Astrocyte (in vitro differentiated cells and primary cell): ENCODE measurements around the gene TTC14. TPM values are rescaled to one million over a fixed set of nuclear protein-coding genes. Genes with fewer than 3 reads are reported as not detected.

Experiments used
- DNase-seq: peaks from one replicate; pipeline ENCODE4 v3.0.0-alpha.2; 2010; ENCODE audit warnings: low read depth
- FAIRE-seq: peaks from 2 replicates; lab custom pipeline; 2011; peaks lifted over from hg19 to GRCh38; lab: Jason Lieb, UNC
- H2AFZ ChIP-seq: 2 replicates; pipeline ENCODE4 v1.6.0; 2012; ENCODE audit warnings: low read depth, low read length, inconsistent platforms
- H3K27ac ChIP-seq: 2 replicates; pipeline ENCODE4 v1.5.1; 2011; ENCODE audit warnings: low read depth, low read length, inconsistent platforms
- H3K27me3 ChIP-seq: 2 replicates; pipeline ENCODE4 v1.6.0; 2011; ENCODE audit warnings: low read length, inconsistent platforms; ENCODE audit not compliant: insufficient read depth
- H3K36me3 ChIP-seq: 2 replicates; pipeline ENCODE4 v1.5.1; 2011; ENCODE audit warnings: low read length, inconsistent platforms; ENCODE audit not compliant: insufficient read depth
- H3K4me1 ChIP-seq: 2 replicates; pipeline ENCODE4 v1.5.1; 2011; ENCODE audit warnings: low read length, inconsistent platforms; ENCODE audit not compliant: insufficient read depth
- H3K4me2 ChIP-seq: 2 replicates; pipeline ENCODE4 v1.6.0; 2012; ENCODE audit warnings: low read length, inconsistent platforms
- H3K4me3 ChIP-seq: 2 replicates; pipeline ENCODE4 v1.5.1; 2011; ENCODE audit warnings: low read depth, mild to moderate bottlenecking, low read length, inconsistent platforms; ENCODE audit not compliant: insufficient read depth
- H3K79me2 ChIP-seq: 2 replicates; pipeline ENCODE4 v1.6.0; 2012; ENCODE audit warnings: mild to moderate bottlenecking, low read length, inconsistent platforms; ENCODE audit not compliant: insufficient read depth
- H3K9ac ChIP-seq: 2 replicates; pipeline ENCODE4 v1.6.0; 2012; ENCODE audit warnings: mild to moderate bottlenecking, low read length, inconsistent platforms
- H3K9me3 ChIP-seq: 2 replicates; pipeline ENCODE4 v1.5.1; 2012; ENCODE audit warnings: low read depth, mild to moderate bottlenecking, low read length, inconsistent platforms; ENCODE audit not compliant: insufficient read depth
- H4K20me1 ChIP-seq: 2 replicates; pipeline ENCODE4 v1.6.0; 2012; ENCODE audit warnings: low read length, inconsistent platforms; ENCODE audit not compliant: insufficient read depth
- H3K27ac Mint-ChIP-seq: one replicate; pipeline ENCODE4 v1.8.0; 2021; ENCODE audit warnings: mild to moderate bottlenecking, mixed read lengths; ENCODE audit not compliant: unreplicated experiment
- H3K27me3 Mint-ChIP-seq: one replicate; pipeline ENCODE4 v1.8.0; 2021; ENCODE audit warnings: low read depth, mixed read lengths; ENCODE audit not compliant: unreplicated experiment
- H3K36me3 Mint-ChIP-seq: one replicate; pipeline ENCODE4 v1.8.0; 2021; ENCODE audit warnings: low read depth, mixed read lengths; ENCODE audit not compliant: unreplicated experiment
- H3K4me1 Mint-ChIP-seq: one replicate; pipeline ENCODE4 v1.8.0; 2021; ENCODE audit warnings: low read depth, mixed read lengths; ENCODE audit not compliant: unreplicated experiment
- H3K4me3 Mint-ChIP-seq: one replicate; pipeline ENCODE4 v1.8.0; 2021; ENCODE audit warnings: mild to moderate bottlenecking, moderate library complexity, mixed read lengths; ENCODE audit not compliant: unreplicated experiment
- H3K9me3 Mint-ChIP-seq: one replicate; pipeline ENCODE4 v1.8.0; 2021; ENCODE audit warnings: mild to moderate bottlenecking, mixed read lengths; ENCODE audit not compliant: unreplicated experiment
- EZH2 ChIP-seq: IDR thresholded peaks from 2 replicates; pipeline ENCODE4 v1.6.1; 2012; ENCODE audit warnings: mild to moderate bottlenecking, low read length, inconsistent platforms; ENCODE audit not compliant: insufficient read depth
- total RNA-seq: library from RNA; stranded (reverse); gene quantifications from 2 replicates; pipeline ENCODE4 v1.2.1, GENCODE V29; 2021
- TF ChIP-seq, protein P1 (sequence below): IDR thresholded peaks from 2 replicates; pipeline ENCODE4 v1.5.1; 2011; ENCODE audit warnings: low read depth, mild to moderate bottlenecking, inconsistent platforms, low read length, moderate library complexity; ENCODE audit not compliant: insufficient read depth

TTC14 gene
- total RNA-seq, 1 donor from 2014 or later = 42.5 TPM

DNA sequence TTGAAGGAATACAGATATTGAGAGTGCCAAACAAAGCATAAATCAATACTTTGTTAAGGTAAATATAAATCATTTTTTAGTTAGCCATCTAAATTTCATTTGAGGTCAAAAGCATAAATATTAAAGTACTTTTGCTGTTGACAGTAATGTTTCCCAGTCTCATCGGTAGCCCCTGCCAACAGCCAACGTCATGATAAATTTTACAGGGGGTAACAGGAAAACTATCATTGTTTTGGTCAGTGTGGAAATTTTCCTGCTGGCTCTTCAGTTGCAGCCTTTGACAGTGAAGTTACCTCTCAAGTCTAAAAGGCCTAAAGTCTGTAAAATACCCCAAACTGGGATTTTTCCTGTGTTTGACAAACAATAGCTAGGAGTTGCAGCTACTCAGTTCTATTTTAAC, 37.3 kb upstream of the TTC14 start:
- no peak for TF ChIP-seq EZH2
- TF ChIP-seq, protein P1, sequence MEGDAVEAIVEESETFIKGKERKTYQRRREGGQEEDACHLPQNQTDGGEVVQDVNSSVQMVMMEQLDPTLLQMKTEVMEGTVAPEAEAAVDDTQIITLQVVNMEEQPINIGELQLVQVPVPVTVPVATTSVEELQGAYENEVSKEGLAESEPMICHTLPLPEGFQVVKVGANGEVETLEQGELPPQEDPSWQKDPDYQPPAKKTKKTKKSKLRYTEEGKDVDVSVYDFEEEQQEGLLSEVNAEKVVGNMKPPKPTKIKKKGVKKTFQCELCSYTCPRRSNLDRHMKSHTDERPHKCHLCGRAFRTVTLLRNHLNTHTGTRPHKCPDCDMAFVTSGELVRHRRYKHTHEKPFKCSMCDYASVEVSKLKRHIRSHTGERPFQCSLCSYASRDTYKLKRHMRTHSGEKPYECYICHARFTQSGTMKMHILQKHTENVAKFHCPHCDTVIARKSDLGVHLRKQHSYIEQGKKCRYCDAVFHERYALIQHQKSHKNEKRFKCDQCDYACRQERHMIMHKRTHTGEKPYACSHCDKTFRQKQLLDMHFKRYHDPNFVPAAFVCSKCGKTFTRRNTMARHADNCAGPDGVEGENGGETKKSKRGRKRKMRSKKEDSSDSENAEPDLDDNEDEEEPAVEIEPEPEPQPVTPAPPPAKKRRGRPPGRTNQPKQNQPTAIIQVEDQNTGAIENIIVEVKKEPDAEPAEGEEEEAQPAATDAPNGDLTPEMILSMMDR = no peak
- H3K4me3 ChIP-seq = no peak overlapping the region
- H4K20me1 ChIP-seq = no peaks in the 10 kb centered on the region
- Mint-ChIP-seq H3K4me3 (no peak overlapping the region), H3K4me1 (no peaks in the 10 kb centered on the region), H3K36me3 (no peaks in the 10 kb centered on the region), H3K9me3 (no peaks in the 10 kb centered on the region), H3K27me3 (no peaks in the 10 kb centered on the region), H3K27ac (no peak overlapping the region)
- H3K79me2 ChIP-seq = no peaks in the 10 kb centered on the region
- H3K4me2 ChIP-seq = no peak overlapping the region
- no peaks in the 10 kb centered on the region for H3K4me1 ChIP-seq
- no peaks in the 10 kb centered on the region for H3K36me3 ChIP-seq
- no peak overlapping the region for H3K9ac ChIP-seq
- H3K27ac ChIP-seq = no peak overlapping the region
- DNase-seq (no peak), FAIRE-seq (no peak)
- H3K27me3 ChIP-seq = no peaks in the 10 kb centered on the region
- H3K9me3 ChIP-seq = no peaks in the 10 kb centered on the region
- no peak overlapping the region for H2AFZ ChIP-seq

DNA sequence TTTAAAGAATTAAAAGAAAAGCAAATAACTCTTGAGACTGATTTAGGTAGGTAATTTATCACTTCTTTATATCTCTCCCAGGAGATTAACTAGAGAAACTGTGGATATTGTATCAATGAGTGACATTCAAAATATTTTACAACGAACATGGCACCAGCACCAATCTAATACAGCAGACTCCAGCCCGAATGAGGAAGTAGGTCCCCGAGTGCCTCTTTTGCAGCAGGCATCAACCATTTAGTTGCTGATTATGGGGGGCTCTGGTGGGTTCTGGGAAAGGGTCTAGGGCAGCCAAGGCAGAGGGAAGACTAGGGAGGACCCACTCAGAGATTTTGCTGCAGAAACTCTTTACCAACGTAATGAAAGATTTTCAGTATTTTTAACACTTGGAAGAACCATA, 31.7 kb upstream of the TTC14 start:
- Mint-ChIP-seq H3K36me3 (no peaks in the 10 kb centered on the region), H3K9me3 (no peaks in the 10 kb centered on the region), H3K27ac (no peak overlapping the region), H3K27me3 (no peaks in the 10 kb centered on the region), H3K4me1 (no peaks in the 10 kb centered on the region), H3K4me3 (no peak overlapping the region)
- Histone ChIP-seq H3K4me1 (no peaks in the 10 kb centered on the region), H3K9ac (no peak overlapping the region), H3K4me3 (no peak overlapping the region), H3K4me2 (no peak overlapping the region), H3K79me2 (no peaks in the 10 kb centered on the region), H3K27me3 (no peaks in the 10 kb centered on the region), H4K20me1 (no peaks in the 10 kb centered on the region), H2AFZ (no peak overlapping the region), H3K9me3 (no peaks in the 10 kb centered on the region), H3K27ac (no peak overlapping the region), H3K36me3 (no peaks in the 10 kb centered on the region)
- TF ChIP-seq, protein P1 = no peak
- no peak for TF ChIP-seq EZH2
- DNase-seq = no peak
- FAIRE-seq = no peak

DNA sequence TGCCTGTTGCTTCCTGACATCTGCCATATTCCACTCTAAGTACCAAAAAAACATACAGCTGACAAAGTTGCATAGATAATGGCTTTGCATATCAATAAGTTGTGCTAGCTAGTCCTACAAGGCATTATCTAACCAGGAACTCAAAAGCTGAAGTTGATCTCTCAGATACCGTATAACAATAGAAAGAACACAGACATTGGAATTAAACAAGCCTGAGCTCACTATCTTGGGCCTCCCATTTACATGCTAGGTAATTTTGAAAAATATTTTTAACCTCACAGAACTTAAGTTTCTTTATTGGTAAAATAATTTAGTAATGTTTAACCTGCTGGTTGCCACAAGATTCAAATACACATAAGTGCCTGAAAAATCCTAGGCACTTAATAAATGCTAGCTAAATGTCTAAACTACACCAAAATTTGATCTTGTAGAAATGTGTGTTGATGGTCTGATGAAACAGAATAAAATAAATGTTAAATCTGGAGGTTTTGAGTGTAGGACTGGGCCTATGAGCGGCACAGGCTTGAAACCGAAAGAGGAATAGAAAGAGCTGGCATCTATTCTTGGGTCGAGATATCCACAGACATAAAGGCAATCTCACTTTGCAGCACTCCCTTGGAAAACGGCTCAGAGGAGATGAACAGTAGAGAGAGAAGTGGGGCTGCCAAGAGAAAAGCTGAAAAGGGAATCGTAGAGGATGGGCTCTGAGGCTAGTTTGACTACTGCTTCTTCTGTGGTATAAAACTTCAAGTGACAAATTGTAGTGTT, 29.9 kb upstream of the TTC14 start:
- no peaks in the 10 kb centered on the region for H3K9me3 Mint-ChIP-seq
- no peaks in the 10 kb centered on the region for H3K4me1 ChIP-seq
- H3K4me3 Mint-ChIP-seq = no peak overlapping the region
- no peak for DNase-seq
- H3K27me3 Mint-ChIP-seq = no peaks in the 10 kb centered on the region
- H3K36me3 Mint-ChIP-seq = no peaks in the 10 kb centered on the region
- no peaks in the 10 kb centered on the region for H3K79me2 ChIP-seq
- H3K9ac ChIP-seq = no peak overlapping the region
- no peaks in the 10 kb centered on the region for H3K27me3 ChIP-seq
- no peak overlapping the region for H3K27ac Mint-ChIP-seq
- no peak overlapping the region for H3K27ac ChIP-seq
- H3K4me3 ChIP-seq = no peak overlapping the region
- no peaks in the 10 kb centered on the region for H3K36me3 ChIP-seq
- no peaks in the 10 kb centered on the region for H3K9me3 ChIP-seq
- no peaks in the 10 kb centered on the region for H4K20me1 ChIP-seq
- H2AFZ ChIP-seq = no peak overlapping the region
- FAIRE-seq = no peak
- no peak overlapping the region for H3K4me2 ChIP-seq
- TF ChIP-seq, protein P1 = no peak
- TF ChIP-seq EZH2 = no peak
- no peaks in the 10 kb centered on the region for H3K4me1 Mint-ChIP-seq
